ENCODE results near the gene CCR5. TPM values are rescaled to one million over a fixed set of nuclear protein-coding genes. Genes with fewer than 3 reads are reported as not detected.
A peak's percentile ranks its signal among the peaks of the same experiment; 100 is the strongest.

Gene CCR5
- total RNA-seq, 4 donors from 2014 or later = 1.1 to 3.7 (median 1.4) TPM; not detected in 1

DNA sequence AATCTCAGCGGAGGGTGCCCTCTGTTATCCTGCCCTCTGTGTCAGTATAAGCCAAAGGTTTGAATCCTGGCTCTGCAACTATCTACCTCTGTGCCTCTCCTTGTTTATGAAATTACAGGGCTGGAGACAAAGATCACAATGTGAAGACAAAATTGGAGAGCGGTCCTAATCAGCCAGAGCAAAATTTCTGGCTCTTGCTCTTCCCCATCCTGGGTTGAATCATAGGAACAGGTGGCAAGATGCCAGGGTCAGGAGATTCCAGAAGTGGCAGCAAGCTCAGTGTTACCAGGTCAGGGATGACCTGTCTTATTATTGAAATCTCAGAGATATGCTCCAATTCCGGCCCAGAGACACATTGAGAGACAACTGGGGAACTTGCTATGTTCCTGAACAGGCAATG lies 19.1 kb upstream of the CCR5 start:
- H3K4me1 ChIP-seq = no peaks in the 10 kb centered on the region
- no peaks in the 10 kb centered on the region for H3K36me3 ChIP-seq
- TF ChIP-seq POLR2AphosphoS5 (IDR thresholded peaks at IDR 0.05) (no peak), POLR2A (IDR thresholded peaks at IDR 0.05) (no peak), CTCF (IDR thresholded peaks at IDR 0.05) (no peak), EP300 (IDR thresholded peaks at IDR 0.05; ENCODE audit: low read depth) (no peak)
- no peak overlapping the region for H3K27ac ChIP-seq
- intact Hi-C loops (cut with DNase I; ENCODE audit: low total_unique reads) (no loop called here), in situ Hi-C loops (cut with MboI; ENCODE audit: low pct_ligation_motif_present in 1 of 4, low pct_unique_long_range_greater_than_20kb in 1 of 4, low sequenced_read_pairs in 3 of 4) (loop anchor here in 1 of 4 donors (25.0 kb wide), 2 partner anchors 264 to 414 kb away; partner anchors contain the start of gene CXCR6)
- no peak overlapping the region for H3K4me3 ChIP-seq
- no peak for DNase-seq
- no peaks in the 10 kb centered on the region for H3K9me3 ChIP-seq
- WGBS, 2 donors (ENCODE audit: low coverage in 1 of 2) = 93 to 100% methylated on average over 1 to 3 of the region's 3 CpGs
- peaks cover 4% of the 10 kb centered on the region for H3K27me3 ChIP-seq

- no peaks in the 10 kb centered on the region for H3K9me3 ChIP-seq
- no peak for DNase-seq
- intact Hi-C loops (cut with DNase I; ENCODE audit: low total_unique reads) (no loop called here), in situ Hi-C loops (cut with MboI; ENCODE audit: low pct_ligation_motif_present in 1 of 4, low pct_unique_long_range_greater_than_20kb in 1 of 4, low sequenced_read_pairs in 3 of 4) (loop anchor here in 1 of 4 donors (25.0 kb wide), 2 partner anchors 266 to 416 kb away; partner anchors contain the start of gene CXCR6)
- peak overlapping the region in 1 of 4 donors; percentile 9 for H3K27ac ChIP-seq
- WGBS, 2 donors (ENCODE audit: low coverage in 1 of 2) = 80 to 81% methylated on average over 4 of the region's 4 CpGs
- H3K27me3 ChIP-seq = peaks cover 4% of the 10 kb centered on the region
- H3K4me3 ChIP-seq = no peak overlapping the region
- H3K36me3 ChIP-seq = no peaks in the 10 kb centered on the region
- TF ChIP-seq EP300 (IDR thresholded peaks at IDR 0.05; ENCODE audit: low read depth) (no peak), POLR2A (IDR thresholded peaks at IDR 0.05) (no peak), CTCF (IDR thresholded peaks at IDR 0.05) (no peak), POLR2AphosphoS5 (IDR thresholded peaks at IDR 0.05) (no peak)
- no peaks in the 10 kb centered on the region for H3K4me1 ChIP-seq
Measured at GRCh38 chr3:46353090-46353489, 17.7 kb upstream of the CCR5 start.

DNA sequence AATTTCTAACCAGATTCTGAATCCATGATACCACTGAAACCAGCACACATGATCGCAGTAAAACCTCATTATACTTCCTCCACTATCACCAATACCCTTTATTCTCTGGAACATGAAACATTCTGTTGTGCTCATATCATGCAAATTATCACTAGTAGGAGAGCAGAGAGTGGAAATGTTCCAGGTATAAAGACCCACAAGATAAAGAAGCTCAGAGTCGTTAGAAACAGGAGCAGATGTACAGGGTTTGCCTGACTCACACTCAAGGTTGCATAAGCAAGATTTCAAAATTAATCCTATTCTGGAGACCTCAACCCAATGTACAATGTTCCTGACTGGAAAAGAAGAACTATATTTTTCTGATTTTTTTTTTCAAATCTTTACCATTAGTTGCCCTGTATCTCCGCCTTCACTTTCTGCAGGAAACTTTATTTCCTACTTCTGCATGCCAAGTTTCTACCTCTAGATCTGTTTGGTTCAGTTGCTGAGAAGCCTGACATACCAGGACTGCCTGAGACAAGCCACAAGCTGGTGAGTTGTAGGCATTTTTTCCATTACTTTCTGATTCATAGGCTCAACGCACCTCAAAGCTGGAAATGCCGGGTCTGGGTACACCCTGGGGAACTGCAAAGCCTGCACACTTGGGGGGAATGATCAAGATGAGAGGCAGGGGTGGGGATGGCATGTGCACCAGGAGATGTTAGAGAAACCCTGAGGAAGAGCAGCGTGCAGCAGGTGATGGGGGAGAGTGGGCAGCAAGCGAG lies 16.9 kb upstream of the CCR5 start, which contains the start of gene CCR2:
CCR2 (plus strand) TSS at position 465 of the 764 bp plus-strand sequence. CDS start 3,417 bp downstream, outside the sequence.
- no peaks in the 10 kb centered on the region for H3K9me3 ChIP-seq
- TF ChIP-seq POLR2AphosphoS5 (IDR thresholded peaks at IDR 0.05) = peak in 1 of 3 donors; percentile 34
- TF ChIP-seq POLR2A (IDR thresholded peaks at IDR 0.05) = no peak
- intact Hi-C loops (cut with DNase I; ENCODE audit: low total_unique reads) (no loop called here), in situ Hi-C loops (cut with MboI; ENCODE audit: low pct_ligation_motif_present in 1 of 4, low pct_unique_long_range_greater_than_20kb in 1 of 4, low sequenced_read_pairs in 3 of 4) (loop anchor here in 1 of 4 donors (25.0 kb wide), 2 partner anchors 267 to 417 kb away; partner anchors contain the start of gene CXCR6)
- no peaks in the 10 kb centered on the region for H3K4me1 ChIP-seq
- H3K4me3 ChIP-seq = peak within 1 kb of the TSS in 1 of 4 donors; percentile 24
- peak within 1 kb of the TSS; percentile 11 to 62 (median 30) for H3K27ac ChIP-seq
- WGBS, 2 donors (ENCODE audit: low coverage in 1 of 2) = 63 to 79% methylated on average over 3 to 7 of the region's 7 CpGs
- DNase-seq = no peak
- peaks cover 4% of the 10 kb centered on the region for H3K27me3 ChIP-seq
- no peaks in the 10 kb centered on the region for H3K36me3 ChIP-seq

- in situ Hi-C loops (cut with MboI; ENCODE audit: low pct_ligation_motif_present in 1 of 4, low pct_unique_long_range_greater_than_20kb in 1 of 4, low sequenced_read_pairs in 3 of 4) = loop anchor here in 1 of 4 donors (25.0 kb wide), 2 partner anchors 267 to 417 kb away; partner anchors contain the start of gene CXCR6
- TF ChIP-seq CTCF (IDR thresholded peaks at IDR 0.05) (no peak), POLR2A (IDR thresholded peaks at IDR 0.05) (no peak), EP300 (IDR thresholded peaks at IDR 0.05; ENCODE audit: low read depth) (no peak), POLR2AphosphoS5 (IDR thresholded peaks at IDR 0.05) (no peak)
- H3K4me3 ChIP-seq = peak overlapping the region in 1 of 4 donors; percentile 24
Measured at GRCh38 chr3:46354478-46354877, 16.3 kb upstream of the CCR5 start.

More at GRCh38 chr3:46354478-46354877, 16.3 kb upstream of the CCR5 start:
- WGBS, 2 donors (ENCODE audit: low coverage in 1 of 2) = 43% methylated on average over 1 of the region's 1 CpG; no CpG with 5 or more reads in 1 of the 2 donors
- no peaks in the 10 kb centered on the region for H3K36me3 ChIP-seq
- H3K4me1 ChIP-seq = peaks cover 0 to 3% (median 0%) of the 10 kb centered on the region in 4 donors
- no peak for DNase-seq
- H3K27ac ChIP-seq = peak overlapping the region in 1 of 4 donors; percentile 62
- intact Hi-C loops (cut with DNase I; ENCODE audit: low total_unique reads) = no loop called here
- peaks cover 4% of the 10 kb centered on the region for H3K27me3 ChIP-seq
- no peaks in the 10 kb centered on the region for H3K9me3 ChIP-seq

Data from transverse colon (tissue), 4 donors.